ENCODE results near the gene ZNF764.
"Not testable (repeated sequence)": the region's sequence is repeated elsewhere in the genome, so short reads cannot be mapped to it uniquely, and the experiment has no call there.

The ZNF764 gene

GRCh38 chr16:30557957-30558788 is at the start of gene ZNF764:
TSS of gene ZNF764 (minus strand) at chr16:30558374. CDS start at chr16:30558182, 192 bp downstream.
- peak; percentile 97 for DNase-seq

- no peak for DNase-seq
These were observed 47.8 kb upstream of the ZNF764 start for GRCh38 chr16:30606004-30606403.

GRCh38 chr16:30605158-30605557 is 47.0 kb upstream of the ZNF764 start:
- DNase-seq, result no peak

DNA sequence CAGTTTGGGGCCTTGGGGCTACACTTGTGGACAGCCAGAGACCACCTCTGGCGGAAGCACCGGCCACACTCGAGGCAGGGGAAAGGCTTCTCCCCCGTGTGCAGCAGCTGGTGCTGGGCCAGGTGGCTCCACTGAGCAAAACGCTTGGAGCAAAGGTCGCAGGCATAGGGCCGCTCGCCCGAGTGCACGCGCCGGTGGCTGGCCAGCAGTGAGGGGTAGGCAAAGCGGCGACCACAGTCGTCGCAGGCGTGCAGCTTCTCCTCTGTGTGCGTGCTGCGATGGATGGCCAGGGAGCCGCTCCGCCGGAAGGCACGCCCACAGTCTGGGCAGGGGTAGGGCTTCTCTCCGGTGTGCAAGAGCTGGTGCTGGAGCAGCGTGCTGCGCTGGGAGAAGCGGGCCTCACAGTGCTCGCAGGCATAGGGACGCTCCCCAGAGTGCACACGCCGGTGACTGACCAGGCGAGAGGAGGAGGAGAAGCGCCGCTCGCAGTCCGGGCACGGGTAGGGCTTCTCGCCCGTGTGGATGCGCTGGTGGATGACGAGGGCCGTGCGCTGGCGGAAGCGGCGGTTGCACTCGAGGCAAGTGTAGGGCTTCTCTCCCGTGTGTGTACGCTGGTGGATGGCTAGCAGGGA is 46.3 kb upstream of the ZNF764 start:
- DNase-seq, result no peak

DNA sequence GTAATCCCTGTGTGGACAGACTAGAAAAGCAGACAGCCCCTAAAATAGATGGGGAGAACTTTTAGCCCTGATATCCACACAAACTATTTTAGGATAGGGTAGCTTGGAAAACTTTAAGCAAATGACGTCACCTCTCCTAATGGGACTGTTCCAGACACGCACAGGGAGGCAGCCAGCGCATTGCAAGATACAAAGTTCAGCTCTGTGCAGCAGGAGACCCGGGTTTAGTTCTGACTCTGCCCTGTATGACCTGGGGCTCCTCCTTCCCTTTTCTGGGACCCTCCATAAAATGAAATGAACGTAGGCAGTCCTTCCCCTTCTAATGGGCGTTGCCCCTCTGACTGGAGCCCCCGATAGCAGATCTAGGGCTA is 45.8 kb upstream of the ZNF764 start:
- no peak for DNase-seq

- DNase-seq, result no peak
These were observed 44.6 kb upstream of the ZNF764 start for GRCh38 chr16:30602616-30603277.

GRCh38 chr16:30601966-30602365 is 43.8 kb upstream of the ZNF764 start:
- no peak for DNase-seq

- DNase-seq, result no peak
These were observed 42.8 kb upstream of the ZNF764 start for GRCh38 chr16:30600929-30601328.

- DNase-seq, result no peak
These were observed 42.0 kb upstream of the ZNF764 start for GRCh38 chr16:30600215-30600614.

- DNase-seq, result no peak
These were observed 34.7 kb upstream of the ZNF764 start for GRCh38 chr16:30592871-30593270.

- DNase-seq, result not testable (repeated sequence)
These were observed 32.7 kb upstream of the ZNF764 start for GRCh38 chr16:30590869-30591268.

DNA sequence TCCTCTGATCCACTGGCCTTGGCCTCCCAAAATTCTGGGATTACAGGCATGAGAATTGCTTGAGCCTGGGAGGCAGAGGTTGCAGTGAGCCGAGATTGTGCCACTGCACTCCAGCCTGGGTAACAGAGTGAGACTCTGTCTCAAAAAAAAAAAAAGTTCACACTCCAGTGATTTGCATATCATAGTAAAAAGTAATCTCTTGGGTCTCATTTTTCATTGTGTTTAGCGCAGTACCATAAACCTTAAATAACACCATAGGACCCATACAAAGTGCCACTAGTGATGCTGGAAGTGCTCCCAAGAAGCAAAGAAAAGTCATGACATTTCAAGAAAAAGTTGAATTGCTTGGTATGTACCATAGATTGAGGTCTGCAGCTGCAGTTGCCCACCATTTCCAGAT is 31.4 kb upstream of the ZNF764 start:
- DNase-seq, result not testable (repeated sequence)

GRCh38 chr16:30588651-30589050 is 30.5 kb upstream of the ZNF764 start:
- DNase-seq, result no peak

- peak; percentile 99 for DNase-seq
These were observed 27.4 kb upstream of the ZNF764 start, which contains the start of gene ZNF785 for GRCh38 chr16:30585400-30586191. TSS of gene ZNF785 (minus strand) at chr16:30585697. CDS start at chr16:30585611, 86 bp downstream.

DNA sequence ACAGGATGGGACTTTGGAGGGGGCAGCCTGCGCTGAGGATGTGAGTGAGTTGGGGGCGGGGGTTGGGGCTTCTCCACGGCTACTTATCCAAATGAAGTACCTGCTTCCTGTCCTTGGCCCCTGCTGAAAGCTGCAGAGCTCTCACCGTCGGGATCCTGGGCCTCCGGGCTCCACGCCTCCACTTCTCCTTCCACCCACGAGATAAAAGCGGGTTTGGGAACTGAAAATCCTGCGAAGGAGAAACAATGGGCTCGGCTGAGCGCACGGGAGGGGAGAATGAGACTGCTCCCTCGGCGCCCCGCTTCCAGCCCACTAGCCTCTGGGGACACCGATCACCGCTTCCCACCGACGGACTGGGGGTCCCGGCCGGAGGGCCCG is 26.8 kb upstream of the ZNF764 start:
- DNase-seq, result no peak

GRCh38 chr16:30582611-30583340 is 24.6 kb upstream of the ZNF764 start:
- DNase-seq, result no peak

DNA sequence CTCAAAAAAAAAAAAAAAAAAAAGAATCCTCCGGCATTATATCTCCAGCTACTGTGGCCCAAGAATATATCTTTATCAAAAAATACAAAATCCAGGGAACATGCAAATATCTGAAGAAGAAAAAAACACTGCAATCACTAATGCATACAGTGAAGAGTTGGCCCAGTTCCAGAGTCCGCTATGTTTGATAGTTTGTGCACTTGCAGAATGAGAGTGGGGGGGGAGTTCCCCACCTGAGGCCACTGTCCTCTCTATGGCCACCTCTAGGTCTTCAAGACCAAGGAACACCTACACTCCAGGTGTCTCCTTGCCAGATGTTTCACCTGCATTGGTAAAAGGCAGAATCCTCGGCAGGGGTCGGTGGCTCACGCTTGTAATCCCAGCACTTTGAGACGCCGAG is 23.3 kb upstream of the ZNF764 start:
- no peak for DNase-seq

DNA sequence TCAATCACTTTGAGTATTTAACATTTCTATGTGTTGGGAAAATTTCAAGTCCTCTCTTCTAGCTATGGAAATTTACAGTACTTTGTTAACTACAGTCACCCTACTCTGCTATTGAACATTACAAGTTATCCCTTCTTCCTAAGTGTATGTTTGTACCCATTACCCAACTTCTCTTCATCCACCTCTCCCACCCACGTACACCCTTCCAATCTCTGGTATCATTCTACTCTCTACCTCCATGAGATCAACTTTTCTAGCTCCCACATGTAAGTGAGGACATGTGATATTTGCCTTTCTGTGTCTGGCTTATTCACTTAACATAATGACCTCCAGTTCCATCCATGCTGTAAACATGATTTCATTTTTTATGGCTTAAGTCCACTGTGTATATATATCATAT is 16.5 kb upstream of the ZNF764 start:
- no peak for DNase-seq

GRCh38 chr16:30571445-30572322 is 13.5 kb upstream of the ZNF764 start, which contains the start of gene ZNF688:
TSS of gene ZNF688 (minus strand) at chr16:30571714. CDS start at chr16:30571629, 85 bp downstream.
- peak; percentile 96 for DNase-seq

GRCh38 chr16:30570636-30571444 is 12.7 kb upstream of the ZNF764 start:
- DNase-seq, result no peak

All from SHP77 treated with DMSO at 0.1 percent for 48 hours (cell line).